H1 (cell line): ENCODE results near the gene BICRAL. TPM values are rescaled to one million over a fixed set of nuclear protein-coding genes. Genes with fewer than 3 reads are reported as not detected.

ENCODE experiments used
- CTCF ChIA-PET: fragments of 300-600 bp; sonication (Branson Sonifier 250); formaldehyde crosslinking; loops from one replicate; lab custom pipeline; 2021; ENCODE audit not compliant: partially characterized antibody; lab: Charles Lee
- POLR2A ChIA-PET: fragments of 300-600 bp; sonication (Branson Sonifier 250); formaldehyde crosslinking; loops from one replicate; lab custom pipeline; 2021; ENCODE audit warnings: inconsistent platforms; ENCODE audit not compliant: partially characterized antibody; lab: Charles Lee
- DNase-seq, 2 experiments: peaks; one replicate each; pipeline versions ENCODE4 v3.0.0 to v3.0.0-alpha.2; 2010 to 2022; ENCODE audit warnings: low spot score in 2 of 2, low read depth in 1 of 2, mixed read lengths in 1 of 2
- FAIRE-seq: peaks from 2 replicates; lab custom pipeline; 2011; peaks lifted over from hg19 to GRCh38; lab: Jason Lieb, UNC
- H2AFZ ChIP-seq: 2 replicates; pipeline ENCODE4 v1.8.1; 2012; ENCODE audit warnings: low read length, inconsistent platforms
- H2AK5ac ChIP-seq: 2 replicates; pipeline ENCODE4 v1.6.1; 2013; ENCODE audit warnings: low read depth, low read length
- H2BK120ac ChIP-seq: replicated peaks from 2 replicates; pipeline ENCODE3; 2013; ENCODE audit warnings: low read depth, low read length, inconsistent platforms
- H2BK12ac ChIP-seq: 2 replicates; pipeline ENCODE4 v1.6.1; 2013; ENCODE audit warnings: low read depth, low read length
- H2BK15ac ChIP-seq: 2 replicates; pipeline ENCODE4 v1.6.1; 2013; ENCODE audit warnings: low read length
- H2BK20ac ChIP-seq: 2 replicates; pipeline ENCODE4 v1.6.1; 2013; ENCODE audit warnings: low read length
- H2BK5ac ChIP-seq: 2 replicates; pipeline ENCODE4 v1.6.1; 2013; ENCODE audit warnings: low read depth, low read length
- H3K14ac ChIP-seq: 2 replicates; pipeline ENCODE4 v1.6.1; 2013; ENCODE audit warnings: inconsistent platforms; ENCODE audit not compliant: insufficient read length
- H3K18ac ChIP-seq: 2 replicates; pipeline ENCODE4 v1.6.1; 2013; ENCODE audit warnings: low read length; ENCODE audit errors: extremely low read depth
- H3K23ac ChIP-seq: 2 replicates; pipeline ENCODE4 v1.6.1; 2013; ENCODE audit warnings: inconsistent platforms; ENCODE audit not compliant: insufficient read length
- H3K23me2 ChIP-seq: 2 replicates; pipeline ENCODE4 v1.6.1; 2013; ENCODE audit warnings: low read depth, low read length
- H3K27ac ChIP-seq: 2 replicates; pipeline ENCODE4 v1.6.1; 2011; ENCODE audit warnings: low read depth, low read length, inconsistent platforms
- H3K27me3 ChIP-seq, 4 experiments: replicated peaks in 1 of 4; 1 replicate in 1 of 4; 2 replicates in 3 of 4; pipeline versions ENCODE4 v1.6.1 to v1.8.1; 2011 to 2013; ENCODE audit warnings: low read length in 3 of 4, mild to moderate bottlenecking in 3 of 4, inconsistent platforms in 2 of 4, mixed read lengths in 2 of 4, moderate library complexity in 1 of 4; ENCODE audit not compliant: control insufficient read depth in 3 of 4, insufficient read depth in 3 of 4; ENCODE audit errors: extremely low read depth in 1 of 4
- H3K36me3 ChIP-seq, 4 experiments: 2 replicates each; pipeline versions ENCODE4 v1.6.1 to v1.8.1; 2011 to 2013; ENCODE audit warnings: mild to moderate bottlenecking in 4 of 4, low read length in 3 of 4, moderate library complexity in 2 of 4, control low read depth in 1 of 4, inconsistent platforms in 1 of 4; ENCODE audit not compliant: insufficient read depth in 4 of 4, control insufficient read depth in 2 of 4
- H3K4ac ChIP-seq: replicated peaks from 2 replicates; pipeline ENCODE3; 2013; ENCODE audit warnings: low read length, low read depth, mixed read lengths, inconsistent platforms; ENCODE audit not compliant: insufficient read length
- H3K4me1 ChIP-seq, 4 experiments: replicated peaks in 1 of 4; 1 replicate in 1 of 4; 2 replicates in 3 of 4; pipeline versions ENCODE4 v1.6.1 to v1.8.1; 2011 to 2013; ENCODE audit warnings: low read length in 3 of 4, inconsistent platforms in 2 of 4, mixed read lengths in 1 of 4; ENCODE audit not compliant: insufficient read depth in 4 of 4, control insufficient read depth in 3 of 4
- H3K4me2 ChIP-seq, 2 experiments: 2 replicates each; pipeline versions ENCODE4 v1.6.1 to v1.8.1; 2011 to 2013; ENCODE audit warnings: low read depth in 2 of 2, low read length in 2 of 2, control low read depth in 1 of 2, inconsistent platforms in 1 of 2, mild to moderate bottlenecking in 1 of 2; ENCODE audit not compliant: insufficient read depth in 1 of 2
- H3K4me3 ChIP-seq, 4 experiments: fragments of 200-600, 300-600 bp in 1 of 4; sonication (generic), shearing (Covaris generic), sonication (Bioruptor Twin) in 1 of 4; 2 replicates each; pipeline versions ENCODE4 v1.5.1 to v1.8.1; 2011 to 2016; ENCODE audit warnings: low read length in 4 of 4, low read depth in 3 of 4, control low read depth in 2 of 4, inconsistent platforms in 2 of 4, mild to moderate bottlenecking in 2 of 4, mixed read lengths in 1 of 4, moderate library complexity in 1 of 4; ENCODE audit not compliant: insufficient read depth in 2 of 4; ENCODE audit errors: extremely low read depth in 1 of 4
- H3K56ac ChIP-seq: replicated peaks from 2 replicates; pipeline ENCODE3; 2013; ENCODE audit warnings: low read depth, mild to moderate bottlenecking, mixed read lengths, low read length, inconsistent platforms; ENCODE audit not compliant: insufficient read length
- H3K79me1 ChIP-seq: 2 replicates; pipeline ENCODE4 v1.6.1; 2013; ENCODE audit warnings: low read depth, low read length, control low read depth
- H3K79me2 ChIP-seq, 2 experiments: 2 replicates each; pipeline versions ENCODE4 v1.6.1 to v1.8.1; 2012 to 2013; ENCODE audit warnings: low read length in 2 of 2, mild to moderate bottlenecking in 2 of 2, inconsistent platforms in 1 of 2; ENCODE audit not compliant: insufficient read depth in 2 of 2, control insufficient read depth in 1 of 2
- H3K9ac ChIP-seq, 4 experiments: replicated peaks in 1 of 4; 1 replicate in 1 of 4; 2 replicates in 3 of 4; pipeline versions ENCODE4 v1.6.1 to v1.8.1; 2011 to 2013; ENCODE audit warnings: low read depth in 3 of 4, low read length in 3 of 4, control low read depth in 2 of 4, mild to moderate bottlenecking in 2 of 4, moderate library complexity in 2 of 4, inconsistent platforms in 1 of 4; ENCODE audit errors: extremely low read depth in 1 of 4
- H3K9me3 ChIP-seq, 2 experiments: 2 replicates each; pipeline versions ENCODE4 v1.6.1 to v1.8.1; 2012 to 2013; ENCODE audit warnings: mild to moderate bottlenecking in 2 of 2, moderate library complexity in 2 of 2, control low read depth in 1 of 2, inconsistent platforms in 1 of 2, low read depth in 1 of 2, low read length in 1 of 2, mixed read lengths in 1 of 2; ENCODE audit not compliant: insufficient read depth in 2 of 2
- H4K20me1 ChIP-seq, 2 experiments: replicated peaks in 1 of 2; 2 replicates each; pipeline versions ENCODE3 to v1.8.1; 2011 to 2013; ENCODE audit warnings: inconsistent platforms in 2 of 2, low read length in 2 of 2, mild to moderate bottlenecking in 1 of 2; ENCODE audit not compliant: insufficient read depth in 2 of 2, control insufficient read depth in 1 of 2
- H4K5ac ChIP-seq: 2 replicates; pipeline ENCODE4 v1.6.1; 2013; ENCODE audit warnings: low read length, low read depth, mixed read lengths, inconsistent platforms; ENCODE audit not compliant: insufficient read length
- H4K8ac ChIP-seq: 2 replicates; pipeline ENCODE4 v1.8.0; 2013; ENCODE audit warnings: mild to moderate bottlenecking, moderate library complexity, low read length, inconsistent platforms; ENCODE audit not compliant: insufficient read depth; ENCODE audit errors: extremely low read depth
- H4K91ac ChIP-seq: replicated peaks from 2 replicates; pipeline ENCODE3; 2013; ENCODE audit warnings: low read length, mixed read lengths, inconsistent platforms; ENCODE audit not compliant: insufficient read length
- BCL11A ChIP-seq, 2 experiments: IDR thresholded peaks; one replicate each; pipeline ENCODE4 v1.6.1; 2011; ENCODE audit warnings: low read depth in 2 of 2, low read length in 2 of 2, mild to moderate bottlenecking in 2 of 2
- EZH2 ChIP-seq: fragments of 200-600 bp; sonication (generic); IDR thresholded peaks from 2 replicates; pipeline ENCODE4 v1.7.1; 2012; ENCODE audit warnings: low read depth, mild to moderate bottlenecking, moderate library complexity, low read length, inconsistent platforms; ENCODE audit not compliant: severe bottlenecking
- HDAC6 ChIP-seq: IDR thresholded peaks from one replicate; pipeline ENCODE4 v1.7.1; 2012; ENCODE audit warnings: low read depth, mild to moderate bottlenecking, inconsistent platforms, low read length, moderate library complexity
- MAFK ChIP-seq: IDR thresholded peaks from 2 replicates; pipeline ENCODE4 v1.6.1; 2012; ENCODE audit warnings: low read depth, mild to moderate bottlenecking, improper control_type of control experiment, low read length
- NANOG ChIP-seq: IDR thresholded peaks from 2 replicates; pipeline ENCODE4 v1.6.1; 2011; ENCODE audit warnings: low read length, low read depth, mild to moderate bottlenecking, inconsistent platforms; ENCODE audit not compliant: insufficient read depth, poor library complexity, severe bottlenecking
- SAP30 ChIP-seq: fragments of 300-600 bp; sonication (generic); IDR thresholded peaks from 2 replicates; pipeline ENCODE4 v1.7.1; 2012; ENCODE audit warnings: low read length, moderate library complexity, mild to moderate bottlenecking, inconsistent platforms; ENCODE audit not compliant: insufficient read depth, insufficient replicate concordance
- SIN3A ChIP-seq, 2 experiments: IDR thresholded peaks in 1 of 2; conservative IDR thresholded peaks in 1 of 2; 2 replicates each; pipeline ENCODE4 v1.6.1; 2011 to 2012; ENCODE audit warnings: low read length in 2 of 2, improper control_type of control experiment in 1 of 2, low read depth in 1 of 2, mild to moderate bottlenecking in 1 of 2
- SIRT6 ChIP-seq: IDR thresholded peaks from one replicate; pipeline ENCODE4 v1.7.1; 2012; ENCODE audit warnings: low read length, inconsistent platforms
- SRF ChIP-seq: IDR thresholded peaks from 2 replicates; pipeline ENCODE4 v1.6.1; 2011; ENCODE audit warnings: mild to moderate bottlenecking, low read depth, low read length, moderate library complexity
- TBP ChIP-seq: IDR thresholded peaks from 2 replicates; pipeline ENCODE4 v1.6.1; 2011; ENCODE audit warnings: low read depth, low read length, improper control_type of control experiment
- WGBS, 2 experiments: shearing (Covaris generic) in 1 of 2; methylation state at CpG; one replicate each; pipeline versions ENCODE4 v1.1.6 to v1.1.7; 2013 to 2015; ENCODE audit warnings: low lambda C conversion rate in 2 of 2, mixed read lengths in 2 of 2, inconsistent platforms in 1 of 2, low coverage in 1 of 2, missing lambda C conversion rate in 1 of 2; ENCODE audit not compliant: insufficient replicate concordance in 2 of 2, insufficient coverage in 1 of 2, insufficient read length in 1 of 2; ENCODE audit errors: extremely low coverage in 1 of 2, missing lambda C conversion rate in 1 of 2; 5-methylcytosine and 5-hydroxymethylcytosine counted together
- polyA plus RNA-seq, 7 experiments: library from polyadenylated mRNA; depleted of rRNA in 3 of 7; stranded (reverse) in 5 of 7; unstranded in 2 of 7; fragments of >200 nt in 5 of 7; fragments of 200-250 nt in 2 of 7; gene quantifications; 1 replicate in 5 of 7; 2 replicates in 1 of 7; 4 replicates in 1 of 7; pipeline versions ENCODE4 v1.2.1 to v1.2.3, GENCODE V29; 2011 to 2013; ENCODE audit warnings: missing spikeins in 2 of 7, mixed read lengths in 2 of 7
- total RNA-seq: library from RNA; stranded (reverse); fragmentation: NEBNext Ultra II Directional; extraction: Animal tissue kit (Norgen Biotek cat#: 25700); gene quantifications from 2 replicates; pipeline ENCODE4 v1.2.1, GENCODE V29; 2021
- TF ChIP-seq, protein P1 (sequence below): IDR thresholded peaks from 2 replicates; pipeline ENCODE4 v1.6.1; 2011; ENCODE audit warnings: low read length, improper control_type of control experiment

BICRAL gene
- total and polyA plus RNA-seq, 2 of the 8 experiments (the other 6 are each of a cell fraction or from before 2014, with no cell fraction given), result 9.4 to 12.2 TPM

DNA sequence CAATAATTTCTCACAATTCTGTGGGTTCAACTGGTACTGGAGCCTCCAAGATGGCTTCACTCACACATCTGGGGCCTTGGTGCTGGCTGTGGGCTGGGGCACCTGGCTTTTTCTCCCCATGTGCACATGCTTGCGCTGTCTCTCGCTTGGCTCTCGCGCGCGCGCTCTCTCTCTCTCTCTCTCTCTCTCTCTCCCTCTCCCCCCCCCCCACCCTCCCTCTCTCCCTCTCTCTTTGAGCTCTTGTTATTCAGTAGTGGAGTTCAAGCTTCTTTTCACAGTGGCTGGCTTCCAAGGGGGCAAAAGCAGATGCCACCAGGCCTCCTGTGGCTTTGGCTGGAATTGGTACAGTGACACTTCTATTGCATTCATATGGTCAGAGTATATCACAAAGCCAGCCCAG is 25.1 kb upstream of the BICRAL start:
- Histone ChIP-seq H3K18ac (0 out of 2 replicates have a peak overlapping the region, but pooled peaks have one; percentile 24), H4K8ac (no peak overlapping the region), H3K36me3 (no peaks in the 10 kb centered on the region; a peak in 1 of 8 replicates), H3K23me2 (no peaks in the 10 kb centered on the region), H4K5ac (no peak overlapping the region), H2AFZ (no peak overlapping the region), H3K27ac (peak overlapping the region; percentile 56; the same call in 1 of the 2 replicates), H2BK15ac (no peak overlapping the region), H3K9ac (peak overlapping the region in 1 of 4 experiments; percentile 47; a peak in 2 of 7 replicates), H2AK5ac (no peak overlapping the region), H3K79me1 (no peaks in the 10 kb centered on the region; the same call in 1 of the 2 replicates), H2BK5ac (no peak overlapping the region; the same call in 1 of the 2 replicates), H3K79me2 (peaks cover 0 to 7% of the 10 kb centered on the region in 2 experiments; a peak in 1 of 4 replicates), H3K4me1 (peaks cover 1 to 20% (median 16%) of the 10 kb centered on the region in 4 experiments), H2BK20ac (no peak overlapping the region), H3K4me2 (peak overlapping the region; percentile 49 to 56), H2BK120ac (peak overlapping the region; percentile 52), H3K4ac (no peak overlapping the region), H3K9me3 (no peaks in the 10 kb centered on the region), H3K14ac (no peak overlapping the region), H4K20me1 (no peaks in the 10 kb centered on the region), H2BK12ac (peak overlapping the region; percentile 18; the same call in 1 of the 2 replicates), H3K4me3 (peak overlapping the region in 1 of 4 experiments; percentile 37; a peak in 1 of 8 replicates), H4K91ac (no peak overlapping the region), H3K27me3 (peaks cover 0 to 2% (median 0%) of the 10 kb centered on the region in 4 experiments; a peak in 1 of 7 replicates), H3K56ac (no peak overlapping the region), H3K23ac (no peak overlapping the region)
- no CpG with 5 or more reads among the region's 7 CpGs for WGBS, 2 experiments
- DNase-seq (peak in 1 of 2 experiments; percentile 58), FAIRE-seq (no peak)
- CTCF ChIA-PET, result interaction anchor here (0.7 to 2.0 kb wide), 3 partner anchors 25 to 64 kb away, joined by 3 to 7 read pairs (median 3); partner anchors contain the start of gene BICRAL
- POLR2A ChIA-PET, result interaction anchor here (0.6 to 17.0 kb wide), 9 partner anchors 10 to 462 kb away, joined by 3 to 277 read pairs (median 4); partner anchors contain the start of genes BICRAL, RPL7L1 and TBCC
- TF ChIP-seq MAFK, result no peak
- TF ChIP-seq EZH2, result no peak
- no peak for TF ChIP-seq BCL11A (IDR thresholded peaks at IDR 0.05; ENCODE audit: low read depth in 2 of 2, low read length in 2 of 2)
- TF ChIP-seq, protein P1, sequence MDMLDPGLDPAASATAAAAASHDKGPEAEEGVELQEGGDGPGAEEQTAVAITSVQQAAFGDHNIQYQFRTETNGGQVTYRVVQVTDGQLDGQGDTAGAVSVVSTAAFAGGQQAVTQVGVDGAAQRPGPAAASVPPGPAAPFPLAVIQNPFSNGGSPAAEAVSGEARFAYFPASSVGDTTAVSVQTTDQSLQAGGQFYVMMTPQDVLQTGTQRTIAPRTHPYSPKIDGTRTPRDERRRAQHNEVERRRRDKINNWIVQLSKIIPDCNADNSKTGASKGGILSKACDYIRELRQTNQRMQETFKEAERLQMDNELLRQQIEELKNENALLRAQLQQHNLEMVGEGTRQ, result no peak
- TF ChIP-seq SRF, result no peak
- TF ChIP-seq SIN3A (conservative IDR thresholded peaks at IDR 0.05 in 1 of 2, IDR thresholded peaks at IDR 0.05 in 1 of 2; ENCODE audit: low read depth in 1 of 2, low read length in 2 of 2), result no peak; a peak in 1 of 4 replicates
- TF ChIP-seq HDAC6, result no peak
- no peak for TF ChIP-seq SIRT6
- no peak for TF ChIP-seq SAP30
- peak; percentile 24; the same call in 1 of the 2 replicates for TF ChIP-seq TBP
- TF ChIP-seq NANOG, result peak; percentile 16
